GM23338 (cell line): ENCODE measurements around the gene MLC1. TPM values are rescaled to one million over a fixed set of nuclear protein-coding genes. Genes with fewer than 3 reads are reported as not detected.

Experiments used
- ATAC-seq: fragments of 200-7000 bp; cut with Tn5 transposase; 3 replicates; pipeline ENCODE4 v1.9.1; 2020
- DNase-seq: peaks from one replicate; pipeline ENCODE4 v3.0.0-alpha.2; 2015; ENCODE audit warnings: low spot score
- H2AFZ ChIP-seq: fragments of 200-600 bp; sonication (generic); 2 replicates; pipeline ENCODE4 v1.8.0; 2016; ENCODE audit warnings: antibody characterized with exemption, mild to moderate bottlenecking, moderate library complexity
- H3F3A ChIP-seq: fragments of 200-600 bp; sonication (generic); replicated peaks from 2 replicates; pipeline ENCODE4 v1.8.0; 2017; ENCODE audit warnings: antibody characterized with exemption, mixed run types, low read depth
- H3K27ac ChIP-seq: fragments of 200-600 bp; sonication (generic); 2 replicates; pipeline ENCODE4 v1.6.1; 2016; ENCODE audit warnings: low read depth
- H3K27me3 ChIP-seq: fragments of 200-600 bp; sonication (generic); 2 replicates; pipeline ENCODE4 v1.8.0; 2016; ENCODE audit warnings: mild to moderate bottlenecking, mixed run types, moderate library complexity; ENCODE audit not compliant: insufficient read depth
- H3K36me3 ChIP-seq: fragments of 200-600 bp; sonication (generic); 2 replicates; pipeline ENCODE4 v1.8.0; 2016; ENCODE audit warnings: mild to moderate bottlenecking; ENCODE audit not compliant: insufficient read depth
- H3K4me1 ChIP-seq: fragments of 200-600 bp; sonication (generic); 2 replicates; pipeline ENCODE4 v1.8.0; 2016; ENCODE audit warnings: mild to moderate bottlenecking, moderate library complexity; ENCODE audit not compliant: insufficient read depth
- H3K4me2 ChIP-seq: fragments of 200-600 bp; sonication (generic); 2 replicates; pipeline ENCODE4 v1.7.1; 2017; ENCODE audit warnings: mixed run types
- H3K4me3 ChIP-seq: fragments of 200-600 bp; sonication (generic); 2 replicates; pipeline ENCODE4 v1.6.1; 2016; ENCODE audit warnings: mixed run types
- H3K79me2 ChIP-seq: fragments of 200-600 bp; sonication (generic); replicated peaks from 2 replicates; pipeline ENCODE4 v1.8.0; 2017; ENCODE audit warnings: mild to moderate bottlenecking; ENCODE audit not compliant: insufficient read depth
- H3K9me2 ChIP-seq: fragments of 200-600 bp; sonication (generic); 2 replicates; pipeline ENCODE4 v1.8.0; 2017; ENCODE audit not compliant: insufficient read depth
- H4K20me1 ChIP-seq: fragments of 200-600 bp; sonication (generic); replicated peaks from 2 replicates; pipeline ENCODE4 v1.8.0; 2017; ENCODE audit warnings: mild to moderate bottlenecking; ENCODE audit not compliant: insufficient read depth
- H3K27ac Mint-ChIP-seq: 2 replicates; pipeline ENCODE4 v1.8.0; 2020; ENCODE audit warnings: inconsistent platforms, mild to moderate bottlenecking, moderate library complexity, mixed read lengths
- H3K27me3 Mint-ChIP-seq: 3 replicates; pipeline ENCODE4 v1.8.0; 2022; ENCODE audit warnings: low read depth, mild to moderate bottlenecking, moderate library complexity, mixed read lengths, inconsistent platforms; ENCODE audit not compliant: insufficient read depth, poor library complexity
- H3K36me3 Mint-ChIP-seq: 3 replicates; pipeline ENCODE4 v1.8.0; 2021; ENCODE audit warnings: low read depth, mild to moderate bottlenecking, inconsistent platforms, moderate library complexity, mixed read lengths
- H3K4me1 Mint-ChIP-seq: 3 replicates; pipeline ENCODE4 v1.8.0; 2020; ENCODE audit warnings: mild to moderate bottlenecking, inconsistent platforms, mixed read lengths
- H3K4me3 Mint-ChIP-seq: 3 replicates; pipeline ENCODE4 v1.8.0; 2021; ENCODE audit warnings: moderate library complexity, mild to moderate bottlenecking, inconsistent platforms, mixed read lengths
- H3K9me3 Mint-ChIP-seq: 3 replicates; pipeline ENCODE4 v1.8.0; 2020; ENCODE audit warnings: moderate library complexity, mild to moderate bottlenecking, inconsistent platforms, mixed read lengths
- CREB1 ChIP-seq: fragments of 250-450 bp; sonication (Bioruptor Pico); IDR thresholded peaks from 2 replicates; pipeline ENCODE4 v1.5.0; 2020; ENCODE audit warnings: low read depth, mild to moderate bottlenecking, moderate library complexity
- ETS1 ChIP-seq: IDR thresholded peaks from 2 replicates; pipeline ENCODE4 v1.6.1; 2016; ENCODE audit warnings: antibody characterized with exemption
- EZH2 ChIP-seq: fragments of 200-600 bp; sonication (generic); IDR thresholded peaks from one replicate; pipeline ENCODE4 v1.8.0; 2017; ENCODE audit warnings: antibody characterized with exemption, mild to moderate bottlenecking, low read depth; ENCODE audit not compliant: unreplicated experiment
- EZH2phosphoT487 ChIP-seq: fragments of 200-600 bp; sonication (generic); IDR thresholded peaks from one replicate; pipeline ENCODE4 v1.8.1; 2018; ENCODE audit warnings: antibody characterized with exemption; ENCODE audit not compliant: unreplicated experiment
- JUNB ChIP-seq: IDR thresholded peaks from one replicate; pipeline ENCODE4 v1.6.1; 2016; ENCODE audit warnings: antibody characterized with exemption; ENCODE audit not compliant: unreplicated experiment
- NANOG ChIP-seq: IDR thresholded peaks from 2 replicates; pipeline ENCODE4 v1.6.1; 2016; ENCODE audit warnings: antibody characterized with exemption, borderline replicate concordance
- POLR2AphosphoS5 ChIP-seq: IDR thresholded peaks from 2 replicates; pipeline ENCODE4 v1.6.1; 2016; ENCODE audit warnings: antibody characterized with exemption, low read depth
- STAT1 ChIP-seq: IDR thresholded peaks from one replicate; pipeline ENCODE4 v1.6.1; 2016; ENCODE audit warnings: antibody characterized with exemption; ENCODE audit not compliant: unreplicated experiment
- ZNF114 ChIP-seq: fragments of 250-450 bp; sonication (Bioruptor Pico); IDR thresholded peaks from 2 replicates; pipeline ENCODE4 v1.5.0; 2020; ENCODE audit warnings: mild to moderate bottlenecking, moderate library complexity
- ZNF331 ChIP-seq: fragments of 250-450 bp; sonication (Bioruptor Pico); IDR thresholded peaks from 2 replicates; pipeline ENCODE4 v1.5.0; 2020; ENCODE audit warnings: low read depth, mild to moderate bottlenecking, moderate library complexity
- polyA plus RNA-seq: library from polyadenylated mRNA; unstranded; fragments of >200 nt; fragmentation: Nextera tagmentation; extraction: Ambion mirVana; gene quantifications from 2 replicates; pipeline ENCODE4 v1.2.1, GENCODE V29; 2016
- total RNA-seq: library from RNA; depleted of rRNA; stranded (reverse); fragments of >200 nt; shearing (Covaris generic); gene quantifications from 2 replicates; pipeline ENCODE4 v1.2.3, GENCODE V29; 2014
- TF ChIP-seq, protein P1 (sequence below): fragments of 250-450 bp; sonication (Bioruptor Pico); IDR thresholded peaks from 2 replicates; pipeline ENCODE4 v1.5.0; 2020; ENCODE audit warnings: mild to moderate bottlenecking, moderate library complexity
- TF ChIP-seq, protein P2 (sequence below), 2 experiments: fragments of 200-600 bp in 1 of 2; sonication (generic) in 1 of 2; conservative IDR thresholded peaks; 2 replicates each; pipeline versions ENCODE4 v1.5.1 to v1.6.1; 2016 to 2017; ENCODE audit warnings: antibody characterized with exemption in 2 of 2, low read depth in 2 of 2, mild to moderate bottlenecking in 2 of 2, moderate library complexity in 1 of 2
- TF ChIP-seq, protein P3 (sequence below): IDR thresholded peaks from one replicate; pipeline ENCODE4 v1.6.1; 2018; ENCODE audit warnings: antibody characterized with exemption; ENCODE audit not compliant: unreplicated experiment

The MLC1 gene
- total and polyA plus RNA-seq, 2 experiments from 2014 or later: not detected

DNA sequence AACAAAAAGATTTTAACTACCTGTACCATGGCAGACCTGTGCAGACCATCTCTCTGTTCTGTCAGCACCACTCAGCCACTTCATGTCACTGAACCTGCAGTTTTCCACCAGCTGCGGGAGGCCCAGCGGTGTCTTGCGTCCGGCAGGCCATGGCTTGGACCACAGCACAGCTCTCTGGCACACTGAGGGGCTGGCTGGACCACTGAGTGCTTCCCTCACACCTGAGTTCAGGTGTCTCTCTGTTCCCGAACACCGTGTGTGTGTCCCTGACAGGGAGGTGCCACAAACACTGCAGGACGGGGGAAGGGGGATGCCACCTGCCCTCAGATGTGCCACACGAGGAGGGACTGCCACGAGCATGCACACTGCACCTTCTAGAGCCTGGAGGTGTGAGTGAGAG, 22.3 kb upstream of the MLC1 start:
- H3K36me3 Mint-ChIP-seq: no peaks in the 10 kb centered on the region
- DNase-seq (no peak), ATAC-seq (no peak)
- H3K27ac Mint-ChIP-seq: no peak overlapping the region
- H3K4me3 Mint-ChIP-seq: no peak overlapping the region
- Histone ChIP-seq H3K36me3 (no peaks in the 10 kb centered on the region), H3K27me3 (no peaks in the 10 kb centered on the region), H3K27ac (no peak overlapping the region), H3F3A (no peaks in the 10 kb centered on the region), H3K4me2 (no peak overlapping the region), H3K4me3 (no peak overlapping the region), H2AFZ (no peak overlapping the region), H3K4me1 (no peaks in the 10 kb centered on the region), H3K9me2 (no peaks in the 10 kb centered on the region), H3K79me2 (no peaks in the 10 kb centered on the region), H4K20me1 (no peaks in the 10 kb centered on the region)
- no peaks in the 10 kb centered on the region; the same call in 2 of the 3 replicates for H3K9me3 Mint-ChIP-seq
- H3K27me3 Mint-ChIP-seq: peaks cover 10% of the 10 kb centered on the region
- peaks cover 7% of the 10 kb centered on the region for H3K4me1 Mint-ChIP-seq
- TF ChIP-seq, protein P1, sequence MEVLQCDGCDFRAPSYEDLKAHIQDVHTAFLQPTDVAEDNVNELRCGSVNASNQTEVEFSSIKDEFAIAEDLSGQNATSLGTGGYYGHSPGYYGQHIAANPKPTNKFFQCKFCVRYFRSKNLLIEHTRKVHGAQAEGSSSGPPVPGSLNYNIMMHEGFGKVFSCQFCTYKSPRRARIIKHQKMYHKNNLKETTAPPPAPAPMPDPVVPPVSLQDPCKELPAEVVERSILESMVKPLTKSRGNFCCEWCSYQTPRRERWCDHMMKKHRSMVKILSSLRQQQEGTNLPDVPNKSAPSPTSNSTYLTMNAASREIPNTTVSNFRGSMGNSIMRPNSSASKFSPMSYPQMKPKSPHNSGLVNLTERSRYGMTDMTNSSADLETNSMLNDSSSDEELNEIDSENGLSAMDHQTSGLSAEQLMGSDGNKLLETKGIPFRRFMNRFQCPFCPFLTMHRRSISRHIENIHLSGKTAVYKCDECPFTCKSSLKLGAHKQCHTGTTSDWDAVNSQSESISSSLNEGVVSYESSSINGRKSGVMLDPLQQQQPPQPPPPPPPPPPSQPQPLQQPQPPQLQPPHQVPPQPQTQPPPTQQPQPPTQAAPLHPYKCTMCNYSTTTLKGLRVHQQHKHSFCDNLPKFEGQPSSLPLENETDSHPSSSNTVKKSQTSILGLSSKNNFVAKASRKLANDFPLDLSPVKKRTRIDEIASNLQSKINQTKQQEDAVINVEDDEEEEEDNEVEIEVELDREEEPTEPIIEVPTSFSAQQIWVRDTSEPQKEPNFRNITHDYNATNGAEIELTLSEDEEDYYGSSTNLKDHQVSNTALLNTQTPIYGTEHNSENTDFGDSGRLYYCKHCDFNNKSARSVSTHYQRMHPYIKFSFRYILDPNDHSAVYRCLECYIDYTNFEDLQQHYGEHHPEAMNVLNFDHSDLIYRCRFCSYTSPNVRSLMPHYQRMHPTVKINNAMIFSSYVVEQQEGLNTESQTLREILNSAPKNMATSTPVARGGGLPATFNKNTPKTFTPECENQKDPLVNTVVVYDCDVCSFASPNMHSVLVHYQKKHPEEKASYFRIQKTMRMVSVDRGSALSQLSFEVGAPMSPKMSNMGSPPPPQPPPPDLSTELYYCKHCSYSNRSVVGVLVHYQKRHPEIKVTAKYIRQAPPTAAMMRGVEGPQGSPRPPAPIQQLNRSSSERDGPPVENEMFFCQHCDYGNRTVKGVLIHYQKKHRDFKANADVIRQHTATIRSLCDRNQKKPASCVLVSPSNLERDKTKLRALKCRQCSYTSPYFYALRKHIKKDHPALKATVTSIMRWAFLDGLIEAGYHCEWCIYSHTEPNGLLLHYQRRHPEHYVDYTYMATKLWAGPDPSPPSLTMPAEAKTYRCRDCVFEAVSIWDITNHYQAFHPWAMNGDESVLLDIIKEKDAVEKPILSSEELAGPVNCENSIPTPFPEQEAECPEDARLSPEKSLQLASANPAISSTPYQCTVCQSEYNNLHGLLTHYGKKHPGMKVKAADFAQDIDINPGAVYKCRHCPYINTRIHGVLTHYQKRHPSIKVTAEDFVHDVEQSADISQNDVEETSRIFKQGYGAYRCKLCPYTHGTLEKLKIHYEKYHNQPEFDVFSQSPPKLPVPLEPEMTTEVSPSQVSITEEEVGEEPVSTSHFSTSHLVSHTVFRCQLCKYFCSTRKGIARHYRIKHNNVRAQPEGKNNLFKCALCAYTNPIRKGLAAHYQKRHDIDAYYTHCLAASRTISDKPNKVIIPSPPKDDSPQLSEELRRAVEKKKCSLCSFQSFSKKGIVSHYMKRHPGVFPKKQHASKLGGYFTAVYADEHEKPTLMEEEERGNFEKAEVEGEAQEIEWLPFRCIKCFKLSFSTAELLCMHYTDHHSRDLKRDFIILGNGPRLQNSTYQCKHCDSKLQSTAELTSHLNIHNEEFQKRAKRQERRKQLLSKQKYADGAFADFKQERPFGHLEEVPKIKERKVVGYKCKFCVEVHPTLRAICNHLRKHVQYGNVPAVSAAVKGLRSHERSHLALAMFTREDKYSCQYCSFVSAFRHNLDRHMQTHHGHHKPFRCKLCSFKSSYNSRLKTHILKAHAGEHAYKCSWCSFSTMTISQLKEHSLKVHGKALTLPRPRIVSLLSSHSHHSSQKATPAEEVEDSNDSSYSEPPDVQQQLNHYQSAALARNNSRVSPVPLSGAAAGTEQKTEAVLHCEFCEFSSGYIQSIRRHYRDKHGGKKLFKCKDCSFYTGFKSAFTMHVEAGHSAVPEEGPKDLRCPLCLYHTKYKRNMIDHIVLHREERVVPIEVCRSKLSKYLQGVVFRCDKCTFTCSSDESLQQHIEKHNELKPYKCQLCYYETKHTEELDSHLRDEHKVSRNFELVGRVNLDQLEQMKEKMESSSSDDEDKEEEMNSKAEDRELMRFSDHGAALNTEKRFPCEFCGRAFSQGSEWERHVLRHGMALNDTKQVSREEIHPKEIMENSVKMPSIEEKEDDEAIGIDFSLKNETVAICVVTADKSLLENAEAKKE (CRISPR knock-in tag): no peak
- TF ChIP-seq, protein P2, sequence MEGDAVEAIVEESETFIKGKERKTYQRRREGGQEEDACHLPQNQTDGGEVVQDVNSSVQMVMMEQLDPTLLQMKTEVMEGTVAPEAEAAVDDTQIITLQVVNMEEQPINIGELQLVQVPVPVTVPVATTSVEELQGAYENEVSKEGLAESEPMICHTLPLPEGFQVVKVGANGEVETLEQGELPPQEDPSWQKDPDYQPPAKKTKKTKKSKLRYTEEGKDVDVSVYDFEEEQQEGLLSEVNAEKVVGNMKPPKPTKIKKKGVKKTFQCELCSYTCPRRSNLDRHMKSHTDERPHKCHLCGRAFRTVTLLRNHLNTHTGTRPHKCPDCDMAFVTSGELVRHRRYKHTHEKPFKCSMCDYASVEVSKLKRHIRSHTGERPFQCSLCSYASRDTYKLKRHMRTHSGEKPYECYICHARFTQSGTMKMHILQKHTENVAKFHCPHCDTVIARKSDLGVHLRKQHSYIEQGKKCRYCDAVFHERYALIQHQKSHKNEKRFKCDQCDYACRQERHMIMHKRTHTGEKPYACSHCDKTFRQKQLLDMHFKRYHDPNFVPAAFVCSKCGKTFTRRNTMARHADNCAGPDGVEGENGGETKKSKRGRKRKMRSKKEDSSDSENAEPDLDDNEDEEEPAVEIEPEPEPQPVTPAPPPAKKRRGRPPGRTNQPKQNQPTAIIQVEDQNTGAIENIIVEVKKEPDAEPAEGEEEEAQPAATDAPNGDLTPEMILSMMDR (conservative IDR thresholded peaks at IDR 0.05; ENCODE audit: low read depth in 2 of 2): no peak
- TF ChIP-seq EZH2phosphoT487 (no peak), ETS1 (no peak), ZNF331 (CRISPR knock-in tag) (no peak), EZH2 (no peak), POLR2AphosphoS5 (no peak), CREB1 (CRISPR knock-in tag) (no peak), NANOG (no peak), STAT1 (no peak), ZNF114 (CRISPR knock-in tag) (no peak), JUNB (no peak)
- TF ChIP-seq, protein P3, sequence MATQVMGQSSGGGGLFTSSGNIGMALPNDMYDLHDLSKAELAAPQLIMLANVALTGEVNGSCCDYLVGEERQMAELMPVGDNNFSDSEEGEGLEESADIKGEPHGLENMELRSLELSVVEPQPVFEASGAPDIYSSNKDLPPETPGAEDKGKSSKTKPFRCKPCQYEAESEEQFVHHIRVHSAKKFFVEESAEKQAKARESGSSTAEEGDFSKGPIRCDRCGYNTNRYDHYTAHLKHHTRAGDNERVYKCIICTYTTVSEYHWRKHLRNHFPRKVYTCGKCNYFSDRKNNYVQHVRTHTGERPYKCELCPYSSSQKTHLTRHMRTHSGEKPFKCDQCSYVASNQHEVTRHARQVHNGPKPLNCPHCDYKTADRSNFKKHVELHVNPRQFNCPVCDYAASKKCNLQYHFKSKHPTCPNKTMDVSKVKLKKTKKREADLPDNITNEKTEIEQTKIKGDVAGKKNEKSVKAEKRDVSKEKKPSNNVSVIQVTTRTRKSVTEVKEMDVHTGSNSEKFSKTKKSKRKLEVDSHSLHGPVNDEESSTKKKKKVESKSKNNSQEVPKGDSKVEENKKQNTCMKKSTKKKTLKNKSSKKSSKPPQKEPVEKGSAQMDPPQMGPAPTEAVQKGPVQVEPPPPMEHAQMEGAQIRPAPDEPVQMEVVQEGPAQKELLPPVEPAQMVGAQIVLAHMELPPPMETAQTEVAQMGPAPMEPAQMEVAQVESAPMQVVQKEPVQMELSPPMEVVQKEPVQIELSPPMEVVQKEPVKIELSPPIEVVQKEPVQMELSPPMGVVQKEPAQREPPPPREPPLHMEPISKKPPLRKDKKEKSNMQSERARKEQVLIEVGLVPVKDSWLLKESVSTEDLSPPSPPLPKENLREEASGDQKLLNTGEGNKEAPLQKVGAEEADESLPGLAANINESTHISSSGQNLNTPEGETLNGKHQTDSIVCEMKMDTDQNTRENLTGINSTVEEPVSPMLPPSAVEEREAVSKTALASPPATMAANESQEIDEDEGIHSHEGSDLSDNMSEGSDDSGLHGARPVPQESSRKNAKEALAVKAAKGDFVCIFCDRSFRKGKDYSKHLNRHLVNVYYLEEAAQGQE: no peak
